ENCODE measurements around the gene KBTBD2. TPM values are rescaled to one million over a fixed set of nuclear protein-coding genes. Genes with fewer than 3 reads are reported as not detected.
"Not testable (repeated sequence)": the region's sequence is repeated elsewhere in the genome, so short reads cannot be mapped to it uniquely, and the experiment has no call there.

KBTBD2 gene
- total and polyA plus RNA-seq, 3 donors from 2014 or later, result 45.0 to 48.1 (median 45.8) TPM

- Histone ChIP-seq H3K36me3 (ENCODE audit: low read depth, missing control alignments) (no peaks in the 10 kb centered on the region), H3K9me3 (no peaks in the 10 kb centered on the region), H3K27ac (no peak overlapping the region), H3K27me3 (no peaks in the 10 kb centered on the region), H3K4me1 (no peaks in the 10 kb centered on the region), H3K4me3 (no peak overlapping the region)
- WGBS, 2 donors, result 78 to 86% methylated on average over 1 of the region's 1 CpG
- TF ChIP-seq CTCF (IDR thresholded peaks at IDR 0.05), result no peak
- no peak for TF ChIP-seq POLR2A (IDR thresholded peaks at IDR 0.05)
- intact Hi-C loops (cut with DNase I; ENCODE audit: low total_unique reads), result no loop called here
- no peak for DNase-seq
Measured at GRCh38 chr7:32910195-32910594, 18.6 kb upstream of the KBTBD2 start.

DNA sequence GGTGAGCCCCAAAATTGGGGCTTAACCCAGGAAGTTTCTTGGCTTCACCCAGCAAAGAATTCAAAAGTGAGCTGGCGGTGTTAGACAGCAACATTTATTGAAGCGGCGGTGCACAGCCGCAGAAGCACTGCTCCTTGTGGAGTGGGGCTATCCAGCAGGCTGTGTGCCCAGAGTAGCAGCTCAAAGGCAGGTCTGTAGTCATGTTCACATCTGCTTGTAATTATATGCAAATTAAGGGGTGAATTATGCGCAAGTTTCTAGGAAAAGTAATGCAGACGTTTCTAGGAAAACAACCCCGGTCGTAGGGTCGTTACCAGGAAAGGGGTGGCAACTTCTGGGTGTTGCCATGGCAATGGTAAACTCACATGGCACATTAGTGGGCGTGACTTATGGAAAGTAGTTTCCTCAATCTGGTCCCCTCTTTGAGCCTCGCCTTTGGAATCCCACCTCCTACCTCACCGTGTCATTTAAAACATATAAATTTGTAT is 13.7 kb upstream of the KBTBD2 start:
- DNase-seq, result no peak
- no peak for TF ChIP-seq CTCF (IDR thresholded peaks at IDR 0.05)
- no peak for TF ChIP-seq POLR2A (IDR thresholded peaks at IDR 0.05)
- no peaks in the 10 kb centered on the region for H3K27me3 ChIP-seq
- no peaks in the 10 kb centered on the region for H3K9me3 ChIP-seq
- no peak overlapping the region for H3K27ac ChIP-seq
- H3K4me3 ChIP-seq, result no peak overlapping the region
- 9 to 23% methylated on average over 12 of the region's 12 CpGs for WGBS, 2 donors
- no peaks in the 10 kb centered on the region for H3K4me1 ChIP-seq
- no peaks in the 10 kb centered on the region for H3K36me3 ChIP-seq (ENCODE audit: low read depth, missing control alignments)
- intact Hi-C loops (cut with DNase I; ENCODE audit: low total_unique reads), result no loop called here

GRCh38 chr7:32901629-32902028 is 10.1 kb upstream of the KBTBD2 start:
- H3K4me3 ChIP-seq, result no peak overlapping the region
- no peaks in the 10 kb centered on the region for H3K4me1 ChIP-seq
- WGBS, 2 donors, result 88 to 95% methylated on average over 7 of the region's 7 CpGs
- H3K9me3 ChIP-seq, result no peaks in the 10 kb centered on the region
- H3K27ac ChIP-seq, result no peak overlapping the region
- TF ChIP-seq POLR2A (IDR thresholded peaks at IDR 0.05) (no peak), CTCF (IDR thresholded peaks at IDR 0.05) (no peak)
- intact Hi-C loops (cut with DNase I; ENCODE audit: low total_unique reads), result no loop called here
- no peaks in the 10 kb centered on the region for H3K27me3 ChIP-seq
- DNase-seq, result no peak
- H3K36me3 ChIP-seq (ENCODE audit: low read depth, missing control alignments), result no peaks in the 10 kb centered on the region

DNA sequence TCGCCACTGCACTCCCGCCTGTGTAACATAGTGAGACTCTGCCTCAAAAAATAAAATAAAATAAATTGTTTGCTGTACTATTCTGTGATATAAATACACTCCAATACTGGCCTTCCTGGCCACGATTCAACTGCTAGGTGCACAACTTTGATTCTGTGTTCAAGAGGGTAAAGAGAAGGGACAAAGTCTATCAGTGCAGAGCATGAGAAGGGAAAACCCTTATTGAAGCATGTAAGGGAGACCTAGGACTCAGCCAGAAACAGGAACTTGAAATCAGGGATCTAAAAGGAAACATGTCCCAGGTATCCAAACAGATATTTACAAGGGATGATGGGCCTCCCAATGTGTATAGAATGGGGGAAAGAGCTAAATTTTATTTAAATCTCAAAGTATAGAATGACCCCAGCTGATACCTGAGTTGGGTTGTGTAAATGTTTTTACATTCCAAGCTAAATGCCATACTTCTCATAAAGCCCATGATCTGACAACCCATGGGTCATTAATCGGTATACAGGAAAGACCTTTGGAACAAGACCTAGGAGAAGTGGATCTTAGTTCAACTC is 9.0 kb upstream of the KBTBD2 start:
- no peak overlapping the region for H3K4me3 ChIP-seq
- intact Hi-C loops (cut with DNase I; ENCODE audit: low total_unique reads), result no loop called here
- no peaks in the 10 kb centered on the region for H3K4me1 ChIP-seq
- TF ChIP-seq CTCF (IDR thresholded peaks at IDR 0.05) (no peak), POLR2A (IDR thresholded peaks at IDR 0.05) (no peak)
- whole genome bisulfite sequencing, 2 donors, result 89 to 94% methylated on average over 4 of the region's 4 CpGs
- no peak for DNase-seq
- no peak overlapping the region for H3K27ac ChIP-seq
- no peaks in the 10 kb centered on the region for H3K27me3 ChIP-seq
- no peaks in the 10 kb centered on the region for H3K9me3 ChIP-seq
- no peaks in the 10 kb centered on the region for H3K36me3 ChIP-seq (ENCODE audit: low read depth, missing control alignments)

- not testable (repeated sequence) for H3K36me3 ChIP-seq (ENCODE audit: low read depth, missing control alignments); H3K4me1 ChIP-seq; DNase-seq; H3K27me3 ChIP-seq; H3K9me3 ChIP-seq; H3K27ac ChIP-seq; H3K4me3 ChIP-seq
- WGBS, 2 donors, result 88 to 89% methylated on average over 6 of the region's 6 CpGs
- intact Hi-C loops (cut with DNase I; ENCODE audit: low total_unique reads), result loop anchor here (10.0 kb wide), 1 partner anchor 47 kb away; no protein-coding TSS in a partner anchor
Measured at GRCh38 chr7:32897376-32897775, 5.8 kb upstream of the KBTBD2 start.

All from testis (tissue), 3 donors.